Smooth muscle cell (in vitro differentiated cells): Measurements from ENCODE around the gene MIXL1. TPM values are rescaled to one million over a fixed set of nuclear protein-coding genes. Genes with fewer than 3 reads are reported as not detected.
"Not testable (repeated sequence)": the region's sequence is repeated elsewhere in the genome, so short reads cannot be mapped to it uniquely, and the experiment has no call there.

Experiments
- DNase-seq: peaks from one replicate; lab custom pipeline; 2025; ENCODE audit not compliant: unreplicated experiment; lab: John Stamatoyannopoulos, UW
- H2AFZ ChIP-seq: fragments of 200-600 bp; sonication (generic); 2 replicates; pipeline ENCODE4 v1.6.0; 2016; ENCODE audit warnings: antibody characterized with exemption, low read depth, mild to moderate bottlenecking
- H3F3A ChIP-seq: fragments of 200-600 bp; sonication (generic); 2 replicates; pipeline ENCODE4 v1.6.0; 2017; ENCODE audit warnings: antibody characterized with exemption, low read depth
- H3K27ac ChIP-seq: fragments of 200-600 bp; sonication (generic); 2 replicates; pipeline ENCODE4 v1.5.1; 2016; ENCODE audit warnings: low read depth, mild to moderate bottlenecking
- H3K27me3 ChIP-seq: fragments of 200-600 bp; sonication (generic); 2 replicates; pipeline ENCODE4 v1.6.1; 2016; ENCODE audit warnings: low read depth, mild to moderate bottlenecking
- H3K36me3 ChIP-seq: fragments of 200-600 bp; sonication (generic); 2 replicates; pipeline ENCODE4 v1.5.1; 2016; ENCODE audit warnings: low read depth
- H3K4me1 ChIP-seq: fragments of 200-600 bp; sonication (generic); 2 replicates; pipeline ENCODE4 v1.5.1; 2016; ENCODE audit warnings: low read depth
- H3K4me2 ChIP-seq: fragments of 200-600 bp; sonication (generic); 2 replicates; pipeline ENCODE4 v1.6.0; 2016; ENCODE audit warnings: mild to moderate bottlenecking
- H3K4me3 ChIP-seq: fragments of 200-600 bp; sonication (generic); 2 replicates; pipeline ENCODE4 v1.5.1; 2016; ENCODE audit warnings: mild to moderate bottlenecking
- H3K79me2 ChIP-seq: fragments of 200-600 bp; sonication (generic); 2 replicates; pipeline ENCODE4 v1.6.0; 2016; ENCODE audit warnings: low read depth, mild to moderate bottlenecking
- H3K9ac ChIP-seq: fragments of 200-600 bp; sonication (generic); 2 replicates; pipeline ENCODE4 v1.6.0; 2016; ENCODE audit warnings: low read depth
- H3K9me3 ChIP-seq: fragments of 200-600 bp; sonication (generic); replicated peaks from 2 replicates; pipeline ENCODE4 v1.5.1; 2016; ENCODE audit warnings: low read depth
- H4K20me1 ChIP-seq: fragments of 200-600 bp; sonication (generic); 2 replicates; pipeline ENCODE4 v1.6.0; 2016; ENCODE audit warnings: low read depth
- WGBS: methylation state at CpG from one replicate; pipeline ENCODE4 v1.1.7; 2016; ENCODE audit warnings: low lambda C conversion rate; 5-methylcytosine and 5-hydroxymethylcytosine counted together
- polyA plus RNA-seq: library from polyadenylated mRNA; unstranded; fragments of >200 nt; fragmentation: Nextera tagmentation; extraction: Ambion mirVana; gene quantifications from 2 replicates; pipeline ENCODE4 v1.2.1, GENCODE V29; 2016
- total RNA-seq: library from RNA; depleted of rRNA; stranded (reverse); fragments of >200 nt; gene quantifications from 2 replicates; pipeline ENCODE4 v1.2.3, GENCODE V29; 2014
- TF ChIP-seq, protein P1 (sequence below): fragments of 200-600 bp; sonication (generic); IDR thresholded peaks from 2 replicates; pipeline ENCODE4 v1.5.1; 2017; ENCODE audit warnings: borderline replicate concordance, mild to moderate bottlenecking, antibody characterized with exemption; ENCODE audit not compliant: insufficient read depth, poor library complexity, severe bottlenecking

MIXL1 gene
- total and polyA plus RNA-seq, 2 experiments from 2014 or later: 0.04 to 0.27 TPM

GRCh38 chr1:226202246-226202645, 21.2 kb upstream of the MIXL1 start:
- TF ChIP-seq, protein P1, sequence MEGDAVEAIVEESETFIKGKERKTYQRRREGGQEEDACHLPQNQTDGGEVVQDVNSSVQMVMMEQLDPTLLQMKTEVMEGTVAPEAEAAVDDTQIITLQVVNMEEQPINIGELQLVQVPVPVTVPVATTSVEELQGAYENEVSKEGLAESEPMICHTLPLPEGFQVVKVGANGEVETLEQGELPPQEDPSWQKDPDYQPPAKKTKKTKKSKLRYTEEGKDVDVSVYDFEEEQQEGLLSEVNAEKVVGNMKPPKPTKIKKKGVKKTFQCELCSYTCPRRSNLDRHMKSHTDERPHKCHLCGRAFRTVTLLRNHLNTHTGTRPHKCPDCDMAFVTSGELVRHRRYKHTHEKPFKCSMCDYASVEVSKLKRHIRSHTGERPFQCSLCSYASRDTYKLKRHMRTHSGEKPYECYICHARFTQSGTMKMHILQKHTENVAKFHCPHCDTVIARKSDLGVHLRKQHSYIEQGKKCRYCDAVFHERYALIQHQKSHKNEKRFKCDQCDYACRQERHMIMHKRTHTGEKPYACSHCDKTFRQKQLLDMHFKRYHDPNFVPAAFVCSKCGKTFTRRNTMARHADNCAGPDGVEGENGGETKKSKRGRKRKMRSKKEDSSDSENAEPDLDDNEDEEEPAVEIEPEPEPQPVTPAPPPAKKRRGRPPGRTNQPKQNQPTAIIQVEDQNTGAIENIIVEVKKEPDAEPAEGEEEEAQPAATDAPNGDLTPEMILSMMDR: no peak
- H3K4me3 ChIP-seq: no peak overlapping the region
- H3K9me3 ChIP-seq: no peaks in the 10 kb centered on the region
- DNase-seq: no peak
- H2AFZ ChIP-seq: no peak overlapping the region
- H3K36me3 ChIP-seq: no peaks in the 10 kb centered on the region
- no peaks in the 10 kb centered on the region for H3K27me3 ChIP-seq
- no peaks in the 10 kb centered on the region for H3K79me2 ChIP-seq
- 92% methylated on average over 3 of the region's 3 CpGs for WGBS
- no peak overlapping the region for H3K9ac ChIP-seq
- H3K27ac ChIP-seq: no peak overlapping the region
- H3K4me2 ChIP-seq: no peak overlapping the region
- no peaks in the 10 kb centered on the region for H4K20me1 ChIP-seq
- no peaks in the 10 kb centered on the region for H3F3A ChIP-seq
- H3K4me1 ChIP-seq: no peaks in the 10 kb centered on the region

DNA sequence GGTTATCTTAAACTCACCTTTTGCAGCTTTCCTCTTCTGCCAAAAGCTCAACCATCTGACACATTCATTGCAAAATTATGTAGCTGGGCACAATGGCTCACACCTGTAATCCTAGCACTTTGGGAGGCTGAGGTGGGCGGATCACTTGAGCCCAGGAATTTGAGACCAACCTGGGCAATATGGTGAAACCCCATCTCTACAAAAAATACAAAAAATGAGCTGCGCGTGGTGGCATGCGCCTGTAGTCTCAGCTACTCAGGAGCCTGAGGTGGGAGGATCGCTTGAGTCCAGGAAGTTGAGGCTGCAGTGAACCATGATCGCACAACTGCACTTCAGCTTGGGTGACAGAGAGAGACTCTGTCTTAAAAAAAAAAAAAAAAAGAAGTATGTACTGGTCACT, 20.8 kb upstream of the MIXL1 start:
- H3K4me3 ChIP-seq, H3K79me2 ChIP-seq, H3K9me3 ChIP-seq, H3K36me3 ChIP-seq, H4K20me1 ChIP-seq, H3F3A ChIP-seq, H3K27me3 ChIP-seq, H3K9ac ChIP-seq, H3K4me1 ChIP-seq, DNase-seq, H3K4me2 ChIP-seq, H3K27ac ChIP-seq, H2AFZ ChIP-seq: not testable (repeated sequence)
- WGBS: 86% methylated on average over 6 of the region's 6 CpGs

- WGBS: 83% methylated on average over 1 of the region's 1 CpG
- no peak overlapping the region for H3K27ac ChIP-seq
- TF ChIP-seq, protein P1: no peak
- H3K36me3 ChIP-seq: no peaks in the 10 kb centered on the region
- H3K4me2 ChIP-seq: no peak overlapping the region
- no peak for DNase-seq
- no peak overlapping the region for H2AFZ ChIP-seq
- H3K79me2 ChIP-seq: no peaks in the 10 kb centered on the region
- no peaks in the 10 kb centered on the region for H3K9me3 ChIP-seq
- no peaks in the 10 kb centered on the region for H3F3A ChIP-seq
- no peaks in the 10 kb centered on the region for H3K4me1 ChIP-seq
- no peak overlapping the region for H3K9ac ChIP-seq
- no peaks in the 10 kb centered on the region for H3K27me3 ChIP-seq
- H4K20me1 ChIP-seq: no peaks in the 10 kb centered on the region
- H3K4me3 ChIP-seq: no peak overlapping the region
Measured at GRCh38 chr1:226203240-226203639, 20.2 kb upstream of the MIXL1 start.

DNA sequence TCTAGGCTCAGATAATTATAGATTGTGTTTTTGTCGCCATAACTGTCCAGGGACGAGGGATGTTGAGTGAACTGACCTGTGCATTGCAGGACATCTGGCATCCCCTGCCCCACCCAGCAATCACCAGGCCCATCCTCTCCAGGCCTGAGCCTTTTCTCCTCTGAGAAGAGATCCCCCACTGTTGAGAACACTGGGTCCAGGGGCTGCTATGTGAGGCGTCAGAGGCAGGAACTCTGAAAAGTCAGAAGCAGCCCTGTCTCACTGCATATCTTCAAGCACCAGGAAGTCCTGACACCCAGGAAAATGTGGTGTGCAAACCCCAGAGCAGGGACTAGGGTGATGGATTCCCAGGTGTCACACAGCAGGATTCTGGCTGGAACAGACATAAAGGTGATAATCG, 19.8 kb upstream of the MIXL1 start:
- Histone ChIP-seq H3K79me2 (no peaks in the 10 kb centered on the region), H3F3A (no peaks in the 10 kb centered on the region), H3K27me3 (no peaks in the 10 kb centered on the region), H3K27ac (no peak overlapping the region), H3K4me1 (no peaks in the 10 kb centered on the region), H3K9ac (no peak overlapping the region), H2AFZ (no peak overlapping the region), H3K4me3 (no peak overlapping the region), H3K36me3 (no peaks in the 10 kb centered on the region), H3K9me3 (no peaks in the 10 kb centered on the region), H3K4me2 (no peak overlapping the region), H4K20me1 (no peaks in the 10 kb centered on the region)
- TF ChIP-seq, protein P1: no peak
- WGBS: 82% methylated on average over 4 of the region's 4 CpGs
- DNase-seq: no peak
